ENCODE results near the gene STXBP6.

STXBP6 gene

DNA sequence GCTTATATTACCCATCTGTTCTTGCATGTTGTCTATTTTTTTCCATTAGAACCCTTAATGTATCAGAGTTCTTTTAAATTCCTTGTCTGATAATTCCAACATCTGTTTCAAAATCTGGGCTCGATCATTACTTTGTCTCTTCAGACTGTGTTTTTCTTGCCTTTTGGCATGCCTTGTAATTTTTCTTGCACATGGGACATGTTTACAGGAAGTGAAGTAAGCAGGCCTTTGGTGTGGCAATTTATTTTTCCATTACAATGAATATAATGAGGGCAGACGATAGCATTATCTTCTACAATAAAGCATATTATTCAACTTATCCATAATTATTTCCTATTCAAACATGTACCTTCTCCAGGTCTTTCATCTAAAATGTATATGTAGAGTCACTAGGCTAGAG, 48.3 kb downstream of the STXBP6 start:
- TF ChIP-seq, protein P1, sequence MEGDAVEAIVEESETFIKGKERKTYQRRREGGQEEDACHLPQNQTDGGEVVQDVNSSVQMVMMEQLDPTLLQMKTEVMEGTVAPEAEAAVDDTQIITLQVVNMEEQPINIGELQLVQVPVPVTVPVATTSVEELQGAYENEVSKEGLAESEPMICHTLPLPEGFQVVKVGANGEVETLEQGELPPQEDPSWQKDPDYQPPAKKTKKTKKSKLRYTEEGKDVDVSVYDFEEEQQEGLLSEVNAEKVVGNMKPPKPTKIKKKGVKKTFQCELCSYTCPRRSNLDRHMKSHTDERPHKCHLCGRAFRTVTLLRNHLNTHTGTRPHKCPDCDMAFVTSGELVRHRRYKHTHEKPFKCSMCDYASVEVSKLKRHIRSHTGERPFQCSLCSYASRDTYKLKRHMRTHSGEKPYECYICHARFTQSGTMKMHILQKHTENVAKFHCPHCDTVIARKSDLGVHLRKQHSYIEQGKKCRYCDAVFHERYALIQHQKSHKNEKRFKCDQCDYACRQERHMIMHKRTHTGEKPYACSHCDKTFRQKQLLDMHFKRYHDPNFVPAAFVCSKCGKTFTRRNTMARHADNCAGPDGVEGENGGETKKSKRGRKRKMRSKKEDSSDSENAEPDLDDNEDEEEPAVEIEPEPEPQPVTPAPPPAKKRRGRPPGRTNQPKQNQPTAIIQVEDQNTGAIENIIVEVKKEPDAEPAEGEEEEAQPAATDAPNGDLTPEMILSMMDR (IDR thresholded peaks at IDR 0.05), result no peak

DNA sequence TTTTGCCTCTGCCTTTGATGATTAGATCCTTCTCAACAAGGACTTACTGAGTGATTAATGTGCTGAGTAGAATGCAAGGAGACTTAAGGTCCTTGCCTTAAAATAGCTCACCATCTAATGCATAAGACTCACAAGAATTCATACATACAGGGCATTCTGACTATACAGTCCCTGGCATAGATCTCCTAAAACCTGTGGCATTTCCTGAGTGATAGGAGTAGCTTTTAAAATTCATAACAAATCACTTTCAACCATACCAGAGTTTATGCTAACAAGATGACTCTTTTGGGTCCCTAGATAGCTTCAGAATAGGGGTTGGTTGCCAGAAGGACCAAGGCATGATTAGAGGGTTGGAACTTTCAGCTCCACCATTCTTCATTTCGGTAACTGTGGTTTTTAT, 48.8 kb downstream of the STXBP6 start:
- TF ChIP-seq, protein P1 (IDR thresholded peaks at IDR 0.05), result no peak

DNA sequence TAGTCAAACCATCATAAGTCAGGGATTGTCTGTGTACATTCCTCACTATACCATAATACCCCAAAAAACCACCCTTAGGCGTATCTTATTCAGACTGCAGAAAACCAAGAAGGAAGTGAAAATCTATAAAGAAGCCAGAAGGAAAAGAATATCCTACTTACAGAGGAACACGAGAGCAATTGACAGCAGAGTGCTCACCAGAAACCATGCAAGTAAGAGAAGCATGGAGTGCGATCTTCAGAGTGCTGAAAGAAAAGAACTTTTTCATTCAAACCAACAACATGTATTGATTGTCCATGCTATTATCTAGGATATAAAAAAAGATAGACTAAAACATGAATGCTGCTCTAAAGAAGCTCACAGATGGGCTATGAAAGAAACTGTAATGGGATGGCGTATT, 50.8 kb downstream of the STXBP6 start:
- TF ChIP-seq, protein P1 (IDR thresholded peaks at IDR 0.05), result no peak

DNA sequence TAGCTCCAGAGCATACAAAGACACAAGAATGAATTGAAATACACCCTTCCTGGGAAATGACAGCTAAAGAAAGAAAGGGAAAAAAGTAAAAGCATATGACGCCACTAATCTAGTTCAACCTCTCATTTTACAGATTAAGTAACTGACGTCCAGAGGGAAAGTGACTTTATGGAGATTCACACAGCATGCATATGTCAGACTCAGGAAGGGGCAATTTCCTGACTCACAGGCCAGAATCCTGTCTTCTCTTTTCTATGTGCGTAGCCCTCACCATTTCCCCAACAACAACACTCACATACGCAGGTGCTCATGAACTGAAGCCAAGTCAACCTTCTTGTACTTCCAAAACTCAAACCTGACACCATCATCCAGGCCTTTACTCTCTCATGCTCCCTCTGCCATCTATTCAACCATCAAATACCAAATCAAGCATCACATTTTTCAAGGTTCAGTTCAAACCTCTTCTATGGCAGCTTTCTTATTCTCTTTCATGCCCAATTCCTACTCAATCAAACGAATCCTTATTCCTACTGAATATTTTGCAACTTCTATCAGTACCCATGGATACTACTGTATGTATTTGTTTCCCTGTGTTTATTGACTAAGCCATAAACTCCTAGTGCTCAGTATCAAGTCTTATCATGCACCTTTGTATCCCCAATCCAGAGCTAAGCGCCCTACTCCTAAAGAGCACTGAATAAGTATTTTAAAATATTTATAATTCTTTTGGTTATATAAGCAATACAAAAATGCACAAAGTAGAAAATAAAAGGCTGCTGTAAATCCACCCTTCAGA, 52.8 kb downstream of the STXBP6 start:
- TF ChIP-seq, protein P1 (IDR thresholded peaks at IDR 0.05), result no peak

DNA sequence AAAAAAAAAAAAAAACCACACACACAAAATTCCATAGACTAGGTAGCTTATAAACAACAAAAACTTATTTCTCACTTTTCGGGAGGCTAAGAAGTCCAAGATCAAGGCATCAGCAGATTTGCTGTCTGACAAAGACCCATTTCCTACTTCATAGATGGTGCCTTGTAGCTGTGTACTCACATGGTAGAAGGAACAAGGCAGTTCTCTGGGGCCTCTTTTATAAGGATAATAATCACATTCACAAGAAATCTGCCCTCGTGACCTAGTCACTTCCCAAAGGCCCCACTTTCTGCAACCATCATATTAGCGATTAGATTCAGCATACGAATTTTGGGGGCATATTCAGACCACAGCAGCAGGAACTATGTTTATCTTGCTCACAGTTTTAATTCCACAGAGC, 54.9 kb downstream of the STXBP6 start:
- TF ChIP-seq, protein P1 (IDR thresholded peaks at IDR 0.05), result no peak

DNA sequence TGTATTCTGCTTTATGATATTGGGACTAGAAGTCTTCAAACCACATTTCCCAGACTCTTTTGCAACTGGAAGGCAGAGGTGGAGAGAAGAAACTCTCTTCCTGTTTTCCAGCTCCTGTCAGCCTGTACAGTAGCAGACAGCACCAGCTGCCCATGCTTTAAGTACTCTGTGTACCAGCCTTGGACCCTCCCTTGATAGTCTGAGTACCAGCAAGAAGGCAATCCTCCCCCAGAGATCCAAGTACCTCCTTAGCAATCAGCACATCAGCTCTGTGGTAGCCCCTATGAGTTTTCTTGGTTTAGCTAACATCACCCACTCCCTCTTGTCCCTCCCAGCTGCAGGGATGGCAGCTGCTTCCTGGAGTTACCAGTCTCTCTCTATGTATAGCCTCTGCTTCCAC, 56.3 kb downstream of the STXBP6 start:
- TF ChIP-seq, protein P1 (IDR thresholded peaks at IDR 0.05), result no peak

DNA sequence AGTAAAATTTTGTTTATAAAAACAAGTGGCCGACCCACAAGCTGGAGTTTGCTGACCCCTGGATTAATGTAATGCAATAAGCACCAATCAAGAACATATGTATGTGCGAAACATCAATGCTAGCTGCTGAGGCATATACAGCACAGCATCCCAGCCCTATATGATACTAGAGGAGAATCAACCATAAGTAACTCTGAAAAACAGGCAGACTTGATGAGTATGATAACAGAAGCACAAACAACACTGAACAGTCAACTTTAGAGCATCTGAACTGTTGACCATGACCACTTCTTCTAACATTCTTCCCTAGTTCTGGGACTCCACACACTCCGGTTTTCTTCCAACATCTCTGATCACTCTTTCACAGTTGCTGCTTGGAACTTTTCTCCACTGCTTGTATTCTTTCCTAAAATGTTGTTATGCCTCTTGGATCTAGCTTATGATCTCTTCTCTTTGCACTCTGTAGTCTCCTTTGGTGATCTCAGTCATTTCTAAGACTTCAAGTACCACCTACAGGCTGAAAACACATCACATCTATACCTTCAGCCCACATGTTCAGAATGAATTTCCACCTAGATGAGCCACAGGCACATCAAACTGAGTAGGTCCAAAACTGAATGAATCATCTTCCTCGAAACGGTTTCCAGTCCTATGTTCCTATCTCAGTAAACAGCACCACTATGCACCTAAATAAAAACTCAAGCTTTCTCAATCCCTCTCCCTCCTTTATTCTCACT, 57.2 kb downstream of the STXBP6 start:
- TF ChIP-seq, protein P1 (IDR thresholded peaks at IDR 0.05), result no peak

Data from LNCAP (cell line).